GM23338 (cell line): ENCODE measurements around the gene COL18A1. TPM values are rescaled to one million over a fixed set of nuclear protein-coding genes. Genes with fewer than 3 reads are reported as not detected.

Experiments
- ATAC-seq: fragments of 200-7000 bp; cut with Tn5 transposase; 3 replicates; pipeline ENCODE4 v1.9.1; 2020
- DNase-seq: peaks from one replicate; pipeline ENCODE4 v3.0.0-alpha.2; 2015; ENCODE audit warnings: low spot score
- H2AFZ ChIP-seq: fragments of 200-600 bp; sonication (generic); 2 replicates; pipeline ENCODE4 v1.8.0; 2016; ENCODE audit warnings: antibody characterized with exemption, mild to moderate bottlenecking, moderate library complexity
- H3F3A ChIP-seq: fragments of 200-600 bp; sonication (generic); replicated peaks from 2 replicates; pipeline ENCODE4 v1.8.0; 2017; ENCODE audit warnings: antibody characterized with exemption, mixed run types, low read depth
- H3K27ac ChIP-seq: fragments of 200-600 bp; sonication (generic); 2 replicates; pipeline ENCODE4 v1.6.1; 2016; ENCODE audit warnings: low read depth
- H3K27me3 ChIP-seq: fragments of 200-600 bp; sonication (generic); 2 replicates; pipeline ENCODE4 v1.8.0; 2016; ENCODE audit warnings: mild to moderate bottlenecking, mixed run types, moderate library complexity; ENCODE audit not compliant: insufficient read depth
- H3K36me3 ChIP-seq: fragments of 200-600 bp; sonication (generic); 2 replicates; pipeline ENCODE4 v1.8.0; 2016; ENCODE audit warnings: mild to moderate bottlenecking; ENCODE audit not compliant: insufficient read depth
- H3K4me1 ChIP-seq: fragments of 200-600 bp; sonication (generic); 2 replicates; pipeline ENCODE4 v1.8.0; 2016; ENCODE audit warnings: mild to moderate bottlenecking, moderate library complexity; ENCODE audit not compliant: insufficient read depth
- H3K4me2 ChIP-seq: fragments of 200-600 bp; sonication (generic); 2 replicates; pipeline ENCODE4 v1.7.1; 2017; ENCODE audit warnings: mixed run types
- H3K4me3 ChIP-seq: fragments of 200-600 bp; sonication (generic); 2 replicates; pipeline ENCODE4 v1.6.1; 2016; ENCODE audit warnings: mixed run types
- H3K79me2 ChIP-seq: fragments of 200-600 bp; sonication (generic); replicated peaks from 2 replicates; pipeline ENCODE4 v1.8.0; 2017; ENCODE audit warnings: mild to moderate bottlenecking; ENCODE audit not compliant: insufficient read depth
- H3K9me2 ChIP-seq: fragments of 200-600 bp; sonication (generic); 2 replicates; pipeline ENCODE4 v1.8.0; 2017; ENCODE audit not compliant: insufficient read depth
- H4K20me1 ChIP-seq: fragments of 200-600 bp; sonication (generic); replicated peaks from 2 replicates; pipeline ENCODE4 v1.8.0; 2017; ENCODE audit warnings: mild to moderate bottlenecking; ENCODE audit not compliant: insufficient read depth
- H3K27ac Mint-ChIP-seq: 2 replicates; pipeline ENCODE4 v1.8.0; 2020; ENCODE audit warnings: inconsistent platforms, mild to moderate bottlenecking, moderate library complexity, mixed read lengths
- H3K27me3 Mint-ChIP-seq: 3 replicates; pipeline ENCODE4 v1.8.0; 2022; ENCODE audit warnings: low read depth, mild to moderate bottlenecking, moderate library complexity, mixed read lengths, inconsistent platforms; ENCODE audit not compliant: insufficient read depth, poor library complexity
- H3K36me3 Mint-ChIP-seq: 3 replicates; pipeline ENCODE4 v1.8.0; 2021; ENCODE audit warnings: low read depth, mild to moderate bottlenecking, inconsistent platforms, moderate library complexity, mixed read lengths
- H3K4me1 Mint-ChIP-seq: 3 replicates; pipeline ENCODE4 v1.8.0; 2020; ENCODE audit warnings: mild to moderate bottlenecking, inconsistent platforms, mixed read lengths
- H3K4me3 Mint-ChIP-seq: 3 replicates; pipeline ENCODE4 v1.8.0; 2021; ENCODE audit warnings: moderate library complexity, mild to moderate bottlenecking, inconsistent platforms, mixed read lengths
- H3K9me3 Mint-ChIP-seq: 3 replicates; pipeline ENCODE4 v1.8.0; 2020; ENCODE audit warnings: moderate library complexity, mild to moderate bottlenecking, inconsistent platforms, mixed read lengths
- CREB1 ChIP-seq: fragments of 250-450 bp; sonication (Bioruptor Pico); IDR thresholded peaks from 2 replicates; pipeline ENCODE4 v1.5.0; 2020; ENCODE audit warnings: low read depth, mild to moderate bottlenecking, moderate library complexity
- CTCF ChIP-seq, 2 experiments: fragments of 200-600 bp in 1 of 2; sonication (generic) in 1 of 2; conservative IDR thresholded peaks; 2 replicates each; pipeline versions ENCODE4 v1.5.1 to v1.6.1; 2016 to 2017; ENCODE audit warnings: antibody characterized with exemption in 2 of 2, low read depth in 2 of 2, mild to moderate bottlenecking in 2 of 2, moderate library complexity in 1 of 2
- ETS1 ChIP-seq: IDR thresholded peaks from 2 replicates; pipeline ENCODE4 v1.6.1; 2016; ENCODE audit warnings: antibody characterized with exemption
- EZH2 ChIP-seq: fragments of 200-600 bp; sonication (generic); IDR thresholded peaks from one replicate; pipeline ENCODE4 v1.8.0; 2017; ENCODE audit warnings: antibody characterized with exemption, mild to moderate bottlenecking, low read depth; ENCODE audit not compliant: unreplicated experiment
- EZH2phosphoT487 ChIP-seq: fragments of 200-600 bp; sonication (generic); IDR thresholded peaks from one replicate; pipeline ENCODE4 v1.8.1; 2018; ENCODE audit warnings: antibody characterized with exemption; ENCODE audit not compliant: unreplicated experiment
- JUNB ChIP-seq: IDR thresholded peaks from one replicate; pipeline ENCODE4 v1.6.1; 2016; ENCODE audit warnings: antibody characterized with exemption; ENCODE audit not compliant: unreplicated experiment
- NANOG ChIP-seq: IDR thresholded peaks from 2 replicates; pipeline ENCODE4 v1.6.1; 2016; ENCODE audit warnings: antibody characterized with exemption, borderline replicate concordance
- POLR2AphosphoS5 ChIP-seq: IDR thresholded peaks from 2 replicates; pipeline ENCODE4 v1.6.1; 2016; ENCODE audit warnings: antibody characterized with exemption, low read depth
- REST ChIP-seq: IDR thresholded peaks from one replicate; pipeline ENCODE4 v1.6.1; 2018; ENCODE audit warnings: antibody characterized with exemption; ENCODE audit not compliant: unreplicated experiment
- STAT1 ChIP-seq: IDR thresholded peaks from one replicate; pipeline ENCODE4 v1.6.1; 2016; ENCODE audit warnings: antibody characterized with exemption; ENCODE audit not compliant: unreplicated experiment
- ZNF114 ChIP-seq: fragments of 250-450 bp; sonication (Bioruptor Pico); IDR thresholded peaks from 2 replicates; pipeline ENCODE4 v1.5.0; 2020; ENCODE audit warnings: mild to moderate bottlenecking, moderate library complexity
- ZNF331 ChIP-seq: fragments of 250-450 bp; sonication (Bioruptor Pico); IDR thresholded peaks from 2 replicates; pipeline ENCODE4 v1.5.0; 2020; ENCODE audit warnings: low read depth, mild to moderate bottlenecking, moderate library complexity
- ZNF462 ChIP-seq: fragments of 250-450 bp; sonication (Bioruptor Pico); IDR thresholded peaks from 2 replicates; pipeline ENCODE4 v1.5.0; 2020; ENCODE audit warnings: mild to moderate bottlenecking, moderate library complexity
- polyA plus RNA-seq: library from polyadenylated mRNA; unstranded; fragments of >200 nt; fragmentation: Nextera tagmentation; extraction: Ambion mirVana; gene quantifications from 2 replicates; pipeline ENCODE4 v1.2.1, GENCODE V29; 2016
- total RNA-seq: library from RNA; depleted of rRNA; stranded (reverse); fragments of >200 nt; shearing (Covaris generic); gene quantifications from 2 replicates; pipeline ENCODE4 v1.2.3, GENCODE V29; 2014

The COL18A1 gene
- total and polyA plus RNA-seq, 2 experiments from 2014 or later = 38.4 to 430 TPM

- no peak overlapping the region for H3K27ac ChIP-seq
- peaks cover 20% of the 10 kb centered on the region for H3F3A ChIP-seq
- H3K79me2 ChIP-seq = no peaks in the 10 kb centered on the region
- H3K4me1 Mint-ChIP-seq = peaks cover 8% of the 10 kb centered on the region
- H3K4me1 ChIP-seq = no peaks in the 10 kb centered on the region
- peaks cover 7% of the 10 kb centered on the region; the same call in 1 of the 2 replicates for H4K20me1 ChIP-seq
- H3K9me2 ChIP-seq = no peaks in the 10 kb centered on the region
- H3K4me2 ChIP-seq = no peak overlapping the region
- H3K27ac Mint-ChIP-seq = no peak overlapping the region
- no peak overlapping the region for H2AFZ ChIP-seq
- H3K36me3 Mint-ChIP-seq = peaks cover 65% of the 10 kb centered on the region
- H3K27me3 ChIP-seq = no peaks in the 10 kb centered on the region
- no peak overlapping the region for H3K4me3 Mint-ChIP-seq
- peaks cover 3% of the 10 kb centered on the region; the same call in 1 of the 3 replicates for H3K9me3 Mint-ChIP-seq
- peaks cover 16% of the 10 kb centered on the region for H3K27me3 Mint-ChIP-seq
- no peak overlapping the region for H3K4me3 ChIP-seq
- H3K36me3 ChIP-seq = peaks cover 11% of the 10 kb centered on the region
- ATAC-seq (no peak), DNase-seq (no peak)
- TF ChIP-seq JUNB (no peak), REST (no peak), ZNF462 (CRISPR knock-in tag) (no peak), CREB1 (no peak), CTCF (conservative IDR thresholded peaks at IDR 0.05; ENCODE audit: low read depth in 2 of 2) (no peak), EZH2 (no peak), POLR2AphosphoS5 (no peak), ZNF331 (CRISPR knock-in tag) (no peak), EZH2phosphoT487 (no peak), NANOG (no peak), ZNF114 (CRISPR knock-in tag) (no peak), STAT1 (no peak), ETS1 (no peak)
These were observed 75.9 kb downstream of the COL18A1 start for GRCh38 chr21:45480701-45481500.
